ENCODE data around the gene ADNP2. TPM values are rescaled to one million over a fixed set of nuclear protein-coding genes. Genes with fewer than 3 reads are reported as not detected.

ADNP2 gene
- 32.2 to 33.9 TPM (median 33.1 TPM) in 3 replicates for total RNA-seq

- TF ChIP-seq CTCF (IDR thresholded peaks at IDR 0.05; ENCODE audit: unreplicated experiment) = no peak
- peak within 1 kb of the TSS; percentile 82 for H3K27ac Mint-ChIP-seq
- peak within 1 kb of the TSS; percentile 82 for H3K4me3 Mint-ChIP-seq
- peaks cover 46% of the 10 kb centered on the region for H3K4me1 Mint-ChIP-seq
- DNase-seq (ENCODE audit: low spot score in 2 of 2, unreplicated experiment in 2 of 2) = peak; percentile 52 to 75
- no peaks in the 10 kb centered on the region for H3K9me3 Mint-ChIP-seq
- H3K27me3 Mint-ChIP-seq (ENCODE audit: low read depth) = no peaks in the 10 kb centered on the region
- no peaks in the 10 kb centered on the region for H3K36me3 Mint-ChIP-seq
Observed at GRCh38 chr18:80108739-80109675, at the start of gene ADNP2. Gene ADNP2, plus strand, starts transcription at chr18:80109262. Its CDS starts 8,281 bp downstream, at chr18:80117543.

GRCh38 chr18:80059945-80060344 lies 49.1 kb upstream of the ADNP2 start:
- Mint-ChIP-seq H3K9me3 (peaks cover 69% of the 10 kb centered on the region), H3K4me1 (no peaks in the 10 kb centered on the region), H3K27me3 (ENCODE audit: low read depth) (no peaks in the 10 kb centered on the region), H3K4me3 (no peak overlapping the region), H3K27ac (no peak overlapping the region), H3K36me3 (peaks cover 33% of the 10 kb centered on the region)
- no peak for TF ChIP-seq CTCF (IDR thresholded peaks at IDR 0.05; ENCODE audit: unreplicated experiment)
- no peak for DNase-seq (ENCODE audit: low spot score in 2 of 2, unreplicated experiment in 2 of 2)

GRCh38 chr18:80065705-80066104 lies 43.4 kb upstream of the ADNP2 start:
- no peaks in the 10 kb centered on the region for H3K4me1 Mint-ChIP-seq
- H3K27me3 Mint-ChIP-seq (ENCODE audit: low read depth) = no peaks in the 10 kb centered on the region
- DNase-seq (ENCODE audit: low spot score in 2 of 2, unreplicated experiment in 2 of 2) = no peak
- H3K4me3 Mint-ChIP-seq = no peak overlapping the region
- no peak for TF ChIP-seq CTCF (IDR thresholded peaks at IDR 0.05; ENCODE audit: unreplicated experiment)
- no peak overlapping the region for H3K27ac Mint-ChIP-seq
- peaks cover 12% of the 10 kb centered on the region for H3K36me3 Mint-ChIP-seq
- peaks cover 15% of the 10 kb centered on the region for H3K9me3 Mint-ChIP-seq

GRCh38 chr18:80067321-80067720 lies 41.7 kb upstream of the ADNP2 start:
- Mint-ChIP-seq H3K27ac (no peak overlapping the region), H3K4me1 (no peaks in the 10 kb centered on the region), H3K27me3 (ENCODE audit: low read depth) (no peaks in the 10 kb centered on the region), H3K36me3 (peaks cover 11% of the 10 kb centered on the region), H3K4me3 (no peak overlapping the region), H3K9me3 (peaks cover 10% of the 10 kb centered on the region)
- TF ChIP-seq CTCF (IDR thresholded peaks at IDR 0.05; ENCODE audit: unreplicated experiment) = no peak
- no peak for DNase-seq (ENCODE audit: low spot score in 2 of 2, unreplicated experiment in 2 of 2)

GRCh38 chr18:80067897-80068296 lies 41.2 kb upstream of the ADNP2 start:
- DNase-seq (ENCODE audit: low spot score in 2 of 2, unreplicated experiment in 2 of 2) = no peak
- Mint-ChIP-seq H3K27ac (no peak overlapping the region), H3K4me1 (no peaks in the 10 kb centered on the region), H3K4me3 (no peak overlapping the region), H3K27me3 (ENCODE audit: low read depth) (no peaks in the 10 kb centered on the region), H3K36me3 (peaks cover 9% of the 10 kb centered on the region), H3K9me3 (peaks cover 5% of the 10 kb centered on the region)
- no peak for TF ChIP-seq CTCF (IDR thresholded peaks at IDR 0.05; ENCODE audit: unreplicated experiment)
